Measurements from ENCODE around the gene LRRIQ1.
"Not testable (repeated sequence)": the region's sequence is repeated elsewhere in the genome, so short reads cannot be mapped to it uniquely, and the experiment has no call there.

Gene LRRIQ1

DNA sequence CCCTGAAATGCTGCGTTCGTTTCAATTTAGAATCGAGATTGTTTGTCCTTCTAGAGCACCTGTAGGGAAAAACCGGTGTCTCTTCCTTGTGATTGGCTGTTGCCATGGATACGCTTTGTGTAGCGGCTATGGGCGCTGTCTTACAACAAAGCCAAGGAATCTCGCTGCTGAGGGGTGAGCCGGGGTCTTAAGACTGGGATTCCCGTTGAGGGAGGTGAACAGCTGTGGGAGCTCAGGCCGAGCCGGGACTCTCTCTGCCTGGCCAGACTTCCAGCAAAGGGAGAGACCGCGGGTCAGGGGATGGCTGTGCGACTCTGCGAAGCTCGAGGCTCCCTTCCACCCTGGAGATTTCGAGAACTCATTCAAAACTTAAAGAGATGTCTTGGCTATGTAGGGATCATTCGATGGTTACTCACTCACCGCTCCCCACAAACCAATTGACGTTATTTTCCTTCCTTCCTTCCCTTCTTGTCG lies at the start of gene LRRIQ1, which contains the start of gene TSPAN19:
LRRIQ1 (plus strand) TSS at position 118 of the 474 bp plus-strand sequence. CDS start 1,826 bp downstream, outside the sequence.
TSPAN19 (minus strand) TSS at position 44 of the 474 bp plus-strand sequence. CDS start 6,331 bp downstream, outside the sequence.
- peak in 2 of 3 donors; percentile 4 to 14 for DNase-seq (ENCODE audit: low read depth in 2 of 3, low spot score in 1 of 3)

- DNase-seq (ENCODE audit: low read depth in 2 of 3, low spot score in 1 of 3): no peak
Measured at GRCh38 chr12:84986586-84986985, 49.6 kb upstream of the LRRIQ1 start.

- no peak for DNase-seq (ENCODE audit: low read depth in 2 of 3, low spot score in 1 of 3)
Measured at GRCh38 chr12:84994426-84994825, 41.7 kb upstream of the LRRIQ1 start.

DNA sequence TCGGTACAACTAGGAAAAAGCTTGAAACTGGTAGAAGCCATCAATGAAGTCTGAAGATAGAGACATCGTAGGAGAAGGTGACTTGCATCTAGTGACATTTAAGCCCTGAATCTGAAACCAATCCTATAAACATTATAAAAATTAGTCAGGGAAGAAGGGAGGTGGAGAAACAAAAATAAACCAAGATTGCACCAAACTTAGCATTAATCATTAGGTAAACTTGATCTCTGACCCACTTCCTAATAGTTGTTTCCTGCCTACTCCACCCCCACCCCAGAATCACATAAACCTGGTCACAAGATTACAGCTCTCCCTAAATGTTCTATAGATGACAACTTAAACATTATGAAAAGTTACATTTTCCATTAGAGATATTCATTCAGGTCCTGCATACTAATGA lies 40.5 kb upstream of the LRRIQ1 start:
- no peak for DNase-seq (ENCODE audit: low read depth in 2 of 3, low spot score in 1 of 3)

DNA sequence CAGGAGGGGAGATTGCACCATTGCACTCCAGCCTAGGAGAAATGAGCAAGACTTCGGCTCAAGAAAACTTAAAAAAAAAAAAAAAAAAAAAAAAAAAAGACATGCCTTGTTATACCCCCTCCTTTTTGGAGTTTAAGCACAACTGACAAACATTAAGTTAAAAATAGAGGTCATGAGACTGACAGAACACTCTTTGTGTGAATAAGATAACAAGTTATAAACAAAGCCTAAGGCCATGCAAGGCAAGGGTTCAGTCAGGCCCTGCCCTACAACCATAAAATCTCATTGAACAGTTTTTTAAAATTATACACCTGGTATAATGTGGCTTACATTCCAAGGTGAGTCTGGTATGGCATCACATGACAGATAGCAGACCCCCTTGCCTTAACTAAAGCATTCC lies 39.4 kb upstream of the LRRIQ1 start:
- DNase-seq (ENCODE audit: low read depth in 2 of 3, low spot score in 1 of 3): no peak

DNA sequence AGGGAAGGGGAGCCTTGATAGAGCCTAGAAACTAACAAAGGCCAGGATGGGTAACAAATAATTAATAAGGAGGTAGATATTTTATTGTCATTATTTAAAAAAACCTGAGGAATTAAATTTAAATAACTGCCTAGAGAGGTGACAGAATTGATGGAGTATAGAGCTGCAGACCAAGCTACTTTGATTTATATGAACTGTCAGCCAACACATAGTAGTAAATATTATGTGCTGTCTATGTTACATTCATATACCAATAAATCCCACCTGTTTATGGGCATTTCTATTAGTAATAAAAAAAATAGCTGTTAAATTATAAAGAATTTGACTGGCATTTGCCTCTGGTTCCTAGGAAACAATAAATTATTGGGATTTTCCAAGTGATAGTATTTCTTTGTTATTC lies 37.8 kb upstream of the LRRIQ1 start:
- DNase-seq (ENCODE audit: low read depth in 2 of 3, low spot score in 1 of 3): no peak

DNA sequence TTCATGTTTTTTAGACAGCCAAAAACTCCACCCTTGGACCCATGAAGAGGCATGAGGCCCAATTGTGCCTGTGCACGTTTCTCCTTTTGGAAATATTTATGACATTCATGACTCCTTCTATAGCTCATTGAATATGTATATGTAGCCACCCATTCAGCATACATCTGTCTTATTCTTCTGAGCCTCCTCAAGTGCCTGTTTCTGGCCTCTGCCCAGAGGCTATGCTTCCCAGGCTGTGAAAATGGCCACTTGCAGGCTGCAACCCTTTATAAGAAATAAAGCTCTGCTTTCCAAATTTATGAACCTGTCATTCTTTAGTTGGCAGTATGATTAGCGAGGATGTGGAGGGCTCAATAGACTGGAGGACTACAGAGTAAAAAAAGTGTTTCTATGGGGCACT lies 35.4 kb upstream of the LRRIQ1 start:
- DNase-seq (ENCODE audit: low read depth in 2 of 3, low spot score in 1 of 3): no peak

DNA sequence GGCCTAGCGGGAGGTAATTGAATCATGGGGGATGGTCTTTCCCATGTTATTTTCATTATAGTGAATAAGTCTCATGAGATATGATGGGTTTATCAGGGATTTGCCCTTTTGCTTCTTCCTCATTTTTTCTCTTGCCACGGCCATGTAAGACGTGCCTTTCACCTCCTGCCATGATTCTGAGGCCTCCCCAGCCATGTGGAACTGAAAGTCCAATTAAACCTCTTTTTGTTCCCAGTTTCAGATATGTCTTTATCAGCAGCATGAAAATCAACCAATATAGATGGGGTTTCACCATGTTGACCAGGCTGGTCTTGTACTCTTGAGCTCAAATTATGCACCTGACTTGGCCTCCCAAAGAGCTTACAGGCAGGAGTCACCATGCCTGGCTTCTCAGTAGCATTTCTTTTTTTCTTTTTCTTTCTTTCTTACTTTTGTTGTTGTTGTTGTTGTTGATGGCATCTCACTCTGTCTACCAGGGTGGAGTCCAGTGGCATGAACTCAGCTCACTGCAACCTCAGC lies 33.3 kb upstream of the LRRIQ1 start:
- DNase-seq (ENCODE audit: low read depth in 2 of 3, low spot score in 1 of 3): no peak

- DNase-seq (ENCODE audit: low read depth in 2 of 3, low spot score in 1 of 3): no peak
Measured at GRCh38 chr12:85004204-85004603, 31.9 kb upstream of the LRRIQ1 start.

DNA sequence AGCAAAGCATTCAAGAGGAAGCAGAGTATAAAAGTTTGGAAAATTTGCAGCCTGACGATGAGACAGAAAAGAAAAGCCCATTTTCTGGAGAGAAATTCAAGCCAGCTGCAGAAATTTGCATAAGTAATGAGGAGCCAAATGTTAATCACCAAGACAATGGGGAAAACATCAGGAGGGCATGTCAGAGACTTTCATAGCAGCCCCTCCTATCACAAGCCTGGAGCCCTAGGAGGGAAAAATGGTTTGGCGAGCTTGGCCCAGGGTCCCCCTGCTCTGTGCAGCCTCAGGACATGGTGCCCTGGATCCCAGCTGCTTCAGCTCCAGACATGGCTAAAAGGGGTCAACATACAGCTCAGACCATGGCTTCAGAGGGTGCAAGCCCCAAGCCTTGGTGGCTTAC lies 31.1 kb upstream of the LRRIQ1 start:
- not testable (repeated sequence) for DNase-seq (ENCODE audit: low read depth in 2 of 3, low spot score in 1 of 3)

DNA sequence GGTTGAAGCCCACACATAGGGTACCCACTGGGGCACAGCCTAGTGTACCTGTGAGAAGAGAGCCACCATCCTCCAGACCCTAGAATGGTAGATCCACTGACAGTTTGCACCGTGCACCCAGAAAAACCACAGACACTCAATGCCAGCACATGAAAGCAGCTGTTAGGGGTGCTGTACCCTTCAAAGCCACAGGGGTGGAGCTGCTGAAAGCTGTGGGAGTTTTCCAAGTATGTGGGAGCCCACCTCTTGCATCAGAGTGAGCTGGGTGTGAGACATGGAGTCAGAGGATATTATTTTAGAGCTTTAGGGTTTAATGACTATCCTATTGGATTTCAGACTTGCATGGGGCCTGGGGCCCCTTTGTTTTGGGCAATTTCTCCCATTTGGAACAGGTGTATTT lies 30.5 kb upstream of the LRRIQ1 start:
- no peak for DNase-seq (ENCODE audit: low read depth in 2 of 3, low spot score in 1 of 3)

GRCh38 chr12:85006206-85006605 lies 29.9 kb upstream of the LRRIQ1 start:
- no peak for DNase-seq (ENCODE audit: low read depth in 2 of 3, low spot score in 1 of 3)

- no peak for DNase-seq (ENCODE audit: low read depth in 2 of 3, low spot score in 1 of 3)
Measured at GRCh38 chr12:85007836-85008235, 28.3 kb upstream of the LRRIQ1 start.

- DNase-seq (ENCODE audit: low read depth in 2 of 3, low spot score in 1 of 3): no peak
Measured at GRCh38 chr12:85016413-85016812, 19.7 kb upstream of the LRRIQ1 start.

GRCh38 chr12:85017133-85017532 lies 19.0 kb upstream of the LRRIQ1 start:
- no peak for DNase-seq (ENCODE audit: low read depth in 2 of 3, low spot score in 1 of 3)

GRCh38 chr12:85017618-85018017 lies 18.5 kb upstream of the LRRIQ1 start:
- DNase-seq (ENCODE audit: low read depth in 2 of 3, low spot score in 1 of 3): no peak

DNA sequence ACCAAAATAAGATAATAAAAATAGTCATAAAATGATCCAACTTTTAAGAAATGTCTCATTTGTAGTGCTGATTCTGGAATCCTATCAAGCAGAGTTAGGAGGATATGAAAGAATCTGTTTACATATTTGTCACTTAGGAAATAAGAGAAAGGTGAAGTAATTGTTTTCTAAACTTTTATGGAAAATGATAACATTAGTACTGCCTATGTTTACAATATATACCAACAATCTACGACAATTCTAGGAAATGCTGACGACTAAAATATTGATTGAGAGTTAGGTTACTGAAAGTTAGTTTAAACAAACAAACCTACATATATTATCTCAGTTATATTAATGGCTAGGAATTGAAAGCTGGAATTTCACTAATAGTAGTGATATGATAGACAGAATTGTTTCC lies 18.1 kb upstream of the LRRIQ1 start:
- no peak for DNase-seq (ENCODE audit: low read depth in 2 of 3, low spot score in 1 of 3)

GRCh38 chr12:85029456-85029855 lies 6.7 kb upstream of the LRRIQ1 start:
- DNase-seq (ENCODE audit: low read depth in 2 of 3, low spot score in 1 of 3): no peak

DNA sequence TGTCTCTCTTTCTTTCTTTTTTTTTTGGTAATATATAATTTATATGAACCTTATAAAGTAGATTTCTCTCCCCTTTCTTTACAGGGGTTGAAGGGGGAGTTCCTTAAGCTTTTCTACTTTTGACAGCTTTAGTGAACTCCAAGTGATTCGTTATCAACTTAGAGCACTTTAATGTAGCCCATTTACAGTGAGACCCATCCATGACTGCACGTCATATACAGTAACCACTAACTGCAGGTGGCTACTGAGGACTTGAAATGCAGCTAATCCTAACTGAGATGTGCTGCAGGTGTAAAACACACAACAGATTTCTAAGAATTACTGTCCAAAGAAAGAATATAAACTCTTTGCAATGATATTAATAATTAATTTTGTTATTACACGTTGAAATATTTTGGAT lies 582 bp downstream of the LRRIQ1 start:
- DNase-seq (ENCODE audit: low read depth in 2 of 3, low spot score in 1 of 3): no peak

GRCh38 chr12:85041395-85041794 lies 5.2 kb downstream of the LRRIQ1 start:
- DNase-seq (ENCODE audit: low read depth in 2 of 3, low spot score in 1 of 3): no peak

DNA sequence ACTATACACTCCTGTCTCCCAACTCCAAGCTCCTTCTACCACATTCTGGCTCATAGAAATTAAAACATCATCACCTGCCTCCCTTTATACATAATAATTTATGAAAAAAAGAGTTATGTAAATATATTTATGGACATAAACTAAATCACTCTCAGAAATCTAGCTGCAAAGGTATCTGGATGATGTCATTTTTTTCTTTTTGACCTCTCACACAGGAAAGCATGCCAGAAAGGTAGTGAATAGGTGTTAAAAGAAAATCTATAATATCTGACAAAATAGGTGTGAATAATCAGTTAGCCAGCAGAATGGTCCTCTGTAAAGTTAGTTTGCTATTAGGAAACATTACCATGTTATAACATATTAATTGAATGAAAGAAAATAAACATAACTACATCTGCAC lies 7.7 kb downstream of the LRRIQ1 start:
- DNase-seq (ENCODE audit: low read depth in 2 of 3, low spot score in 1 of 3): no peak

DNA sequence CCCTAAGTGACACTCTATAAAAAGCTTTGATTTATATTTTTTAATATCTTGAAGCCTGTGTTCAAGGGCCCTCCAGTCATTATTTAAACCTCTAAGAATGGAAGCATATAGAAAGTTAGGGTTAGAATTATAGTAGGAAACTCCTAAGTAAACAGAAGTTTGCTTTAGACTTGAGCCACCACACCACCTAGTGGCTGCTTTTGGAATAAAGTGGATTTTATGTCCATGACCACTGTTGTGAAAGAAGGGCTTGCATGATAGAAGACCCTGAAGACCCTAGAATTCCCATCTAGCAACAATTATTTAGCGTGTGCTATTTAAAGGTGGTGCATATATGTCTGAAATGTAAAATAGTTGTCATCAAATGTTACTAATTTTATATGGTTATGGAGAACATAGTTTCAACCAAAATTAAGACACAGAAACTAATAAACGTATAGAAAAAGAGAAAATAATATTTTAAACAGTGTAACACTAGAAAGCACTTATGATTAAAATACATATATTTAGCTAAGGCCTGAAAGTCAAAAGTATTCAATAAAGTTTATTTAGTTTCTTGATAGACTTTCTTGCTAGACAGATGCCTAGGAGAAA lies 21.3 kb downstream of the LRRIQ1 start:
- peak in 1 of 3 donors; percentile 30 for DNase-seq (ENCODE audit: low read depth in 2 of 3, low spot score in 1 of 3)

- no peak for DNase-seq (ENCODE audit: low read depth in 2 of 3, low spot score in 1 of 3)
Measured at GRCh38 chr12:85058339-85058738, 22.2 kb downstream of the LRRIQ1 start.
